ENCODE measurements around the gene PDSS1. TPM values are rescaled to one million over a fixed set of nuclear protein-coding genes. Genes with fewer than 3 reads are reported as not detected.

Gene PDSS1
- total RNA-seq, 1 experiment from 2014 or later, result 8.4 TPM

DNA sequence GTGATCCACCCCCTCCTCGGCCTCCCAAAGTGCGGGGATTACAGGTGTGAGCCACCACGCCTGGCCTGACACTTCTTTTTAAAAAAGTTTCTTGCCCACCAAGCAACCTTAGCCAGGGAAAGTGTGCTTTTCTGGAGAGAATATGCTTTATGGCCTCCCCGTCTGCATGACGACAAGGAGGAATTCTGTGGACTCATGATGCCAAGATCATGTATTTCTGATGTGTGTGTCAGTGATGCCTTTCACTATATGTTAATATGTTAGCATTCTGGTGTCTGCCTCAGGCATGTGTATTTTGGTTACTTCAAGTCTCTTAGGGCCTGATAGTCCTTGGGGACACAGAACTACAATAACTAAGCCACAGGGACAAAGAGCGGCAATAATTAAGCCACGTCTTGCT, 2.1 kb downstream of the PDSS1 start:
- no peak for DNase-seq (ENCODE audit: low read depth)

GRCh38 chr10:26700884-26701630, 3.6 kb downstream of the PDSS1 start:
- DNase-seq (ENCODE audit: low read depth), result no peak

GRCh38 chr10:26703096-26703495, 5.6 kb downstream of the PDSS1 start:
- no peak for DNase-seq (ENCODE audit: low read depth)

DNA sequence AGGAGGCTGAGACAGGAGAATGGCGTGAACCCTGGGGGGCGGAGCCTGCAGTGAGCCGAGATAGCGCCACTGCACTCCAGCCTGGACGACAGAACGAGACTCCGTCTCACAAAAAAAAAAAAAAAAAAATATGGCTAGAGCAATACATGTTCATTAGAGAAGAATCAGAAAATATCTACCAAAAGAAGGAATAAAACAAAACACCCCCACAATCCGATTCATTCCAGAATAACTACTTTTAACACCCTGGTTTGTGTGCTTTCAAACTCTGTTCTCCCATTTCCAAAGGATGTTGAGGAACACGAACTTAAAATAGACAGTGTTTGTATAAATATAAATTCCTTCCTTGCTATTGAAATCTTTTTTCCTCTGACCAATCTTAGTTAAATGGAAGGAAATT, 6.5 kb downstream of the PDSS1 start:
- DNase-seq (ENCODE audit: low read depth), result no peak

- no peak for DNase-seq (ENCODE audit: low read depth)
Measured at GRCh38 chr10:26706206-26706605, 8.7 kb downstream of the PDSS1 start.

DNA sequence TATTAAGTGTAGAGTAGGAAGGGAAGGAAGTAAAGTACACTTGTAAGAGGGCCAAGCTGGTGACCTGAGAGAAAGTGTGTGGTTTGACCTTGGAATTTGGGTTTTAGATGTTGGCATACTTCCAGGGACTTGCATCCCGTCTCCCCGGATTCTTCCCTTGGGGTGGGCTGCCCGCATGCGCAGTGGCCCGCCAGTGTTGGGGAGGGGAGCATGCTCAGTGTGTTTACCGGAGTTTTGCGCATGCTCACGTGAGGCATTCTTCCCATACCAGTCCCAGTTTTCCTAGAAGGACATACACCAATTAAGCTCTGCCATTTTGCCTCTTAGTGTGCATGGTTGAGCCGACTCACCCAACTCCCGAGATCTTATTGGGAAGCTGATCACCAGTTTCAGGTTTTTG, 9.4 kb downstream of the PDSS1 start:
- no peak for DNase-seq (ENCODE audit: low read depth)

- no peak for DNase-seq (ENCODE audit: low read depth)
Measured at GRCh38 chr10:26711324-26711723, 13.8 kb downstream of the PDSS1 start.

DNA sequence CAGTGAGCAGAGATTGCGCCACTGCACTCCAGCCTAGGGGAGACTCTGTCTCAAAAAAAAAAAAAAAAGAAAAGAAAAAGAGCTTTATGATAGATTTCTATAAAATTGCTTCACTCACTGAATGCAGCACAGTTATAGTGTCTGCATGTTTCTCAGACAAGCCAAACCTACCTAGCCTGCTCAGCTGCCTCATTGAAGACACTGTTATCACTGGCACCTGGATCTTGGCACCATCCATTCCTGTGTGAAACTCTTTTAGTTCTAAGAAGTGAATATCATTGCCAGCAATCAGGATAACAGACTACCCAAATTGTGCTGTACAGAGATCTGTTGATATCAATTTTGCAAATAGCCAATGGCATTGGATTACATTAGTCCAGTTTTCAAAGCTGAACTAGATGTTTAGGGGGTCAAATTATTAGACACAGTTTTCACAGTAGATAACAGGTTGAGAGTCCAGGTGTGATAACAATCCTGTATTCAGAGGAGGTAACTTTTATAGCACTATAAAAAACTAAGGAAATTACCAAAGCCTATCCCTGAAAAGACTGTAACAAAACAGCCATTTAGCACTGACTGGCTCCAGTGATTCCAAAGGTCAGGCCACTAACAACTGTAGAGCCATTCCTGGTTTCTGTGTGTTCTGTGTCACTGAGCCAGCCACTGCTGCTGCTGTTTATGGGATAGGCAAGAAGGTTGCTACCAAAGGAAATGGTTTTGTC, 17.1 kb downstream of the PDSS1 start:
- DNase-seq (ENCODE audit: low read depth), result no peak

DNA sequence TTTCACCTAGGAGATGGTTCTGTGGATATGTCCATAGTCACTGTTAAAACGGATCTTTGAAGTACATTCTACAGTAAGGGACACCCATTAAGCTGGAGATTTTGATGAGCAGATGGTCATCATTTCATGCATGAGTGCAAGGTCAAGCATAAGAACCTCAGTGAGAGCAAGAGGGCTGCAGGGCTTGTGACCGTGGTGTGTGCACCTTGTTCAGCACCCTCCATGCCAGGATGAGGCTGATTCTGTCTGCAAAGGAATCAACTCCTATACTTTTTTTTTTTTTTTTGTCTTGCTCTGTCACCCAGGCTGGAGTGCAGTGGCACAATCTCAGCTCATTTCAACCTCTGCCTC, 17.6 kb downstream of the PDSS1 start:
- no peak for DNase-seq (ENCODE audit: low read depth)

DNA sequence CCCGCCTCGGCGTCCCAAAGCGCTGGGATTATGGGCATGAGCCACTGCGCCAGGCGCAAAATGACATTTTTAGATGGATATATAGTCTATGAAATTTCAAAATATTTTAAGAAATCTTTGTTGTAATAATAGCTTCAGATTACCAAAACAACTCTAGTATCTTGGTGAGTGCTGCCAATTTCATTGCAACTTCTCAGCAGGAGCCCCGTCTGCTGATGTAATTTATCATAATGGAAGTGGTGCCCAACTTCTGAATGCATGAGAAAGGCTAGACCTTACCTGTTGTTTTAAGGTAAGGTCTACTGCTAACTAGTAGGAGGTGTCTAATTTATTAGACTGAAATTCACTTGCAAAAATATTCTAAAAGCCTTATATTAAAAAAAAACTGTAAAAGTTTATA, 20.0 kb downstream of the PDSS1 start:
- no peak for DNase-seq (ENCODE audit: low read depth)

GRCh38 chr10:26721561-26721960, 24.1 kb downstream of the PDSS1 start:
- no peak for DNase-seq (ENCODE audit: low read depth)

- DNase-seq (ENCODE audit: low read depth), result no peak
Measured at GRCh38 chr10:26723016-26723415, 25.5 kb downstream of the PDSS1 start.

- peak; percentile 32 for DNase-seq (ENCODE audit: low read depth)
Measured at GRCh38 chr10:26725837-26726727, 28.6 kb downstream of the PDSS1 start.

- no peak for DNase-seq (ENCODE audit: low read depth)
Measured at GRCh38 chr10:26727005-26727404, 29.5 kb downstream of the PDSS1 start.

DNA sequence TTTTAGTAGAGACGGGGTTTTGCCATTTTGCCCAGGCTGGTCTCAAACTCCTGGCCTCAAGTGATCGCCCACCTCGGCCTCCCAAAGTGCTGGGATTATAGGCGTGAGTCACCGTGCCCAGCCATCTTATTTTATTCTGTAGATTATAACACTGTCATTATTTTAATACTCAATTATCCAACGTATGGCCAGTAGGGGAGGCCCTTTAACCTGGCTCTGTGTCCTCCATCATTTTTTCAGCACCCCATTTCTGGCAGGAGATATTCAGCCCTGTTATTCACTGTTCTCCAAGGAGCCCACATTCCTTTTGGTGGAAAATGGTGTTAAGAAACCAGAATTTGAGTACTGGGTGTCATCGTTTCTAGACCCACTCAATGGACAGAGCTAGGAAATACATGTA, 31.5 kb downstream of the PDSS1 start:
- no peak for DNase-seq (ENCODE audit: low read depth)

DNA sequence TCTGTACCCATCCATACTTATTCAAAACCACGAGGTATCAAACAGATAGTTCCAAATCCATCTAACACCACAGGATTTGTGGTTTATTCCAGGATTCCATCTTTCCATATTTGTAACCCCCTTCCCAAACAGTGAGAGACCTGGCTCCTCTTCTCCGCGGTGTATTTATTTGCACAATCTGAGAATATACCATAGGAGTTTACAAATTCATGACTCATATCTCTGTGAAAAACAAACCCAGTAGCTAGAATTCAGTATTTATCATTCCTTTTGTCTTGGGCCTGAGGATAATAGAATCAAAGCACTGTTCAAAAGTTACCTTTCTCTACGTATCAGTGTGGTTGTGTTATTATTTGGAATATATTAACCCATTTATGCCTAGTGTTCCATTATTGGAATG, 31.9 kb downstream of the PDSS1 start:
- DNase-seq (ENCODE audit: low read depth), result no peak

- no peak for DNase-seq (ENCODE audit: low read depth)
Measured at GRCh38 chr10:26730552-26730951, 33.1 kb downstream of the PDSS1 start.

- DNase-seq (ENCODE audit: low read depth), result no peak
Measured at GRCh38 chr10:26733750-26734568, 36.5 kb downstream of the PDSS1 start.

- DNase-seq (ENCODE audit: low read depth), result no peak
Measured at GRCh38 chr10:26735435-26735834, 37.9 kb downstream of the PDSS1 start.

GRCh38 chr10:26737730-26738129, 40.2 kb downstream of the PDSS1 start:
- DNase-seq (ENCODE audit: low read depth), result no peak

DNA sequence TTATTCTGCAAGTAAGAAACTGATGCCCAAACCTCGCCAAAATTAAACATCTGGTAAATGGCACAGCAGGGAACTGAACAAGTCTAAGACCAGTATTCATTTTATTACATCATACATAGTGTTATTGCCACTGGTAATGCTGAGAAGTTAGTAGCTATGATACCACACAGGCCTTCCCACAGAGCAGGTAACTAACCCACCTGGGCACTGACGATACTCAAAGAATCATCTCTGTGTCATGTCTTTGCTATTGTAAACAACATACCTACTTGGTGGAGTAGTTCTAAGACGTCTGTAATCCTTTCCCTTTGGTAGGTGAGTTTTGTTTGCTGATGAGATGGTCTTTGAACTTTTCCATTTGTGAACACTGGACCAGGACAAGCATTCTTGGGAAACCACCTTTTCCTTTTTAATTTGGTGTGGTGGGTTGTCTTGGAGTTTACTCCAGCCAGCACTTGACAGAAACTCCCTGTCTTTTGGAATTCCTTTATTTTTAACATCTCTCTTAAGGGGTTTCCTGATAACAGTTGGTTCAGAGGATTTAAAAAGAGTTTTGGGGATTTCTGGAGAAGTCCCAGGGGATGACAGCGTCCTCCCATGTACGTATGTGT, 40.9 kb downstream of the PDSS1 start:
- DNase-seq (ENCODE audit: low read depth), result no peak
